ENCODE results near the gene CYP4F11.

Gene CYP4F11

DNA sequence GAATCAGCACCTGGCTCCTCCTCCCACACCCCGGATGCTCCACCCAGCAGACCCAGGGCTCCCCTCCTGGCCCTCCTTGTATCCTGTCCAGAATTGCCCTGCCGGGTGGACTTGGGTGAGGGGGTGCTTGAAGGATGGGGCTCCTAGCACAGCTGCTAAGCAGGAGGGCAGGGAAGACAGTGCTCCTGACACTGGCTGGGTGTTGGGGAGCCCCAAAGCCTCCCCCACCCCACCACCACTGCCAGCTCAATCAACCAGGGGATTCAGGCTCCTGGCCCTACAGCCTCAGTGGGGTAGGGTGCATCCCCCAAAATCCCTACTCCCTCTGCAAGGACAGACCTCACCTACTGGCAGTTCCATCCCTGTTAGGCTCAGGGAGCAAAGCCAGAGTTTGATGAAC lies 2.6 kb upstream of the CYP4F11 start:
- TF ChIP-seq POLR2AphosphoS5 (IDR thresholded peaks at IDR 0.05; ENCODE audit: low read depth, low read length), result no peak
- no peak for TF ChIP-seq REST (IDR thresholded peaks at IDR 0.05; ENCODE audit: insufficient read depth in 1 of 2, low read depth in 2 of 2, low read length in 2 of 2)

DNA sequence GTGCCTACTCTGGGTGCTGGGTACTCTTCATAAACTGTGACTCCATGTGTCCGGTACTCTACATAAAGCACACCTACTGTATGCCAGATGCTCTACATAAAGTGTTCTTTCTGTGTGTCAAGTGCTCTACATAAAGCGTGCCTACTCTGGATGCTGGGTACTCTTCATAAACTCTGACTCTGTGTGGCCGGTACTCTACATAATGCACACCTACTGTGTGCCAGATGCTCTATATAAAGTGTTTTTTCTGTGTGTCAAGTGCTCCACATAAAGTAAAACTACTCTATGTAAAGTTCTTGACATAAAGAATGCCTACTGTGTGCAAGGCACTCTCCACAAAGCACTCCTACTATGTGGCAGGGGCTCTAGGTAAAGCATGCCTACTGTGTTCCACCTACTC lies 1.8 kb upstream of the CYP4F11 start:
- no peak for TF ChIP-seq TAF1 (IDR thresholded peaks at IDR 0.05; ENCODE audit: borderline replicate concordance, insufficient read depth, low read length)
- no peak for TF ChIP-seq REST (IDR thresholded peaks at IDR 0.05; ENCODE audit: insufficient read depth in 1 of 2, low read depth in 2 of 2, low read length in 2 of 2)
- TF ChIP-seq POLR2AphosphoS5 (IDR thresholded peaks at IDR 0.05; ENCODE audit: low read depth, low read length), result no peak
- TF ChIP-seq FOXP2 (optimal IDR thresholded peaks at IDR 0.05; ENCODE audit: borderline replicate concordance, extremely low read depth, extremely low read length, insufficient read depth), result no peak
- no peak for TF ChIP-seq SIN3A (IDR thresholded peaks at IDR 0.05; ENCODE audit: borderline replicate concordance, insufficient read depth, low read length)

- TF ChIP-seq TAF1 (IDR thresholded peaks at IDR 0.05; ENCODE audit: borderline replicate concordance, insufficient read depth, low read length) (no peak), SIN3A (IDR thresholded peaks at IDR 0.05; ENCODE audit: borderline replicate concordance, insufficient read depth, low read length) (no peak), REST (IDR thresholded peaks at IDR 0.05; ENCODE audit: insufficient read depth in 1 of 2, low read depth in 2 of 2, low read length in 2 of 2) (no peak), POLR2AphosphoS5 (IDR thresholded peaks at IDR 0.05; ENCODE audit: low read depth, low read length) (no peak), FOXP2 (optimal IDR thresholded peaks at IDR 0.05; ENCODE audit: borderline replicate concordance, extremely low read depth, extremely low read length, insufficient read depth) (no peak)
Measured at GRCh38 chr19:15935167-15935702, 906 bp upstream of the CYP4F11 start.

- TF ChIP-seq SIN3A (IDR thresholded peaks at IDR 0.05; ENCODE audit: borderline replicate concordance, insufficient read depth, low read length) (no peak), TAF1 (IDR thresholded peaks at IDR 0.05; ENCODE audit: borderline replicate concordance, insufficient read depth, low read length) (no peak), FOXP2 (optimal IDR thresholded peaks at IDR 0.05; ENCODE audit: borderline replicate concordance, extremely low read depth, extremely low read length, insufficient read depth) (no peak), REST (IDR thresholded peaks at IDR 0.05; ENCODE audit: insufficient read depth in 1 of 2, low read depth in 2 of 2, low read length in 2 of 2) (no peak), POLR2AphosphoS5 (IDR thresholded peaks at IDR 0.05; ENCODE audit: low read depth, low read length) (no peak)
Measured at GRCh38 chr19:15928321-15928720, 6.0 kb downstream of the CYP4F11 start.

DNA sequence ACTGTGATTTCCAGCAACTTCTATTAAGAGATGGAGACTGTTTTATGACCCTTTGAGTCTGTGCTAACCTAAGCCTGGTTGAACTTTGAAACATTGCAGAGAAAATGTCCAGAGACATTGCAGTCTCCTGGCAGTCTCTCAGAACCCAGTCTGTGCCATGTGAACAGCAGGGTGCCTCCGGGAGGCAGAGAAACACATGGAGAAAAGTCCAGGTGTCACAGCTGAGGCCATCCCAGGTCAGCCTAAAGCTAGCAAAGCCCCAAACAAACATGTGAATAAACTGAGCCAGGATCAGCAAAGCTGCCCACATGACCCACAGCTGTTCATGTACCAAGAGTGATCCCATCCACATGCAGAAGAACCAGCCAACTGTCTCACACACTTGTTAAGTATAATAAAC lies 7.8 kb downstream of the CYP4F11 start:
- no peak for TF ChIP-seq FOXP2 (optimal IDR thresholded peaks at IDR 0.05; ENCODE audit: borderline replicate concordance, extremely low read depth, extremely low read length, insufficient read depth)
- no peak for TF ChIP-seq POLR2AphosphoS5 (IDR thresholded peaks at IDR 0.05; ENCODE audit: low read depth, low read length)
- no peak for TF ChIP-seq REST (IDR thresholded peaks at IDR 0.05; ENCODE audit: insufficient read depth in 1 of 2, low read depth in 2 of 2, low read length in 2 of 2)
- TF ChIP-seq TAF1 (IDR thresholded peaks at IDR 0.05; ENCODE audit: borderline replicate concordance, insufficient read depth, low read length), result no peak
- no peak for TF ChIP-seq SIN3A (IDR thresholded peaks at IDR 0.05; ENCODE audit: borderline replicate concordance, insufficient read depth, low read length)

All from PFSK-1 (cell line).